Fibroblast of mammary gland (primary cell): ENCODE results near the gene CYP11A1.

Source experiments
- DNase-seq: peaks from one replicate; pipeline ENCODE4 v3.0.0-alpha.2; 2010; ENCODE audit warnings: low read depth
- H3K4me3 ChIP-seq: 2 replicates; pipeline ENCODE4 v1.5.1; 2011; ENCODE audit warnings: low read depth, mild to moderate bottlenecking, low read length, moderate library complexity; ENCODE audit not compliant: control insufficient read depth
- CTCF ChIP-seq: conservative IDR thresholded peaks from 2 replicates; pipeline ENCODE4 v1.5.1; 2011; ENCODE audit warnings: low read depth, low read length, inconsistent platforms; ENCODE audit not compliant: control insufficient read depth, insufficient read depth

Gene CYP11A1

GRCh38 chr15:74412159-74412558, 44.7 kb upstream of the CYP11A1 start:
- TF ChIP-seq CTCF: no peak
- DNase-seq: no peak
- H3K4me3 ChIP-seq: no peak overlapping the region

GRCh38 chr15:74411686-74412085, 44.2 kb upstream of the CYP11A1 start:
- no peak overlapping the region for H3K4me3 ChIP-seq
- DNase-seq: no peak
- TF ChIP-seq CTCF: no peak

- no peak for DNase-seq
- no peak overlapping the region for H3K4me3 ChIP-seq
- TF ChIP-seq CTCF: no peak
Measured at GRCh38 chr15:74410502-74410901, 43.1 kb upstream of the CYP11A1 start.

GRCh38 chr15:74409225-74409624, 41.8 kb upstream of the CYP11A1 start:
- DNase-seq: no peak
- no peak for TF ChIP-seq CTCF
- H3K4me3 ChIP-seq: no peak overlapping the region

GRCh38 chr15:74408815-74409214, 41.4 kb upstream of the CYP11A1 start:
- H3K4me3 ChIP-seq: no peak overlapping the region
- DNase-seq: no peak
- TF ChIP-seq CTCF: no peak

GRCh38 chr15:74408385-74408784, 40.9 kb upstream of the CYP11A1 start:
- DNase-seq: no peak
- TF ChIP-seq CTCF: no peak
- no peak overlapping the region for H3K4me3 ChIP-seq
